BLaER1 treated with 17β-estradiol and CSF1 and Interleukin-3, amounts not matched to agents 10 nM and 100 nM (cell line): ENCODE data around the gene SERPINE1.
"Not testable (repeated sequence)": the region's sequence is repeated elsewhere in the genome, so short reads cannot be mapped to it uniquely, and the experiment has no call there.

ENCODE experiments used
- H3K27ac ChIP-seq, 11 experiments: shearing (Covaris generic); formaldehyde crosslinking; 2 replicates each; pipeline ENCODE4 v1.8.1; 2022
- H3K27me3 ChIP-seq, 11 experiments: shearing (Covaris generic); formaldehyde crosslinking; 2 replicates each; pipeline ENCODE4 v1.8.1; 2022
- H3K36me3 ChIP-seq, 11 experiments: shearing (Covaris generic); formaldehyde crosslinking; 2 replicates each; pipeline ENCODE4 v1.8.1; 2022
- H3K4me1 ChIP-seq, 10 experiments: shearing (Covaris generic); formaldehyde crosslinking; 2 replicates each; pipeline ENCODE4 v1.8.1; 2022
- H3K4me2 ChIP-seq, 11 experiments: shearing (Covaris generic); formaldehyde crosslinking; 2 replicates each; pipeline ENCODE4 v1.8.1; 2022
- H3K4me3 ChIP-seq, 10 experiments: shearing (Covaris generic); formaldehyde crosslinking; 2 replicates each; pipeline ENCODE4 v1.8.1; 2022
- H3K9ac ChIP-seq, 11 experiments: shearing (Covaris generic); formaldehyde crosslinking; 2 replicates each; pipeline ENCODE4 v1.8.1; 2022
- H3K9me3 ChIP-seq, 11 experiments: shearing (Covaris generic); formaldehyde crosslinking; replicated peaks in 1 of 11; 2 replicates each; pipeline ENCODE4 v1.8.1; 2022
- H4K20me1 ChIP-seq, 11 experiments: shearing (Covaris generic); formaldehyde crosslinking; 2 replicates each; pipeline ENCODE4 v1.8.1; 2022
- Cebpa-rat ChIP-seq, 11 experiments: shearing (Covaris generic); IDR thresholded peaks; 2 replicates each; pipeline ENCODE4 v1.8.1; 2022

SERPINE1 gene

GRCh38 chr7:101088858-101089529 lies 37.9 kb upstream of the SERPINE1 start:
- peak overlapping the region in 2 of 11 experiments; percentile 7 to 11; a peak in 3 of 22 replicates for H3K4me2 ChIP-seq
- no peak overlapping the region for H3K4me3 ChIP-seq
- no peak overlapping the region; a peak in 1 of 22 replicates for H3K27ac ChIP-seq
- H4K20me1 ChIP-seq = peaks cover 33 to 64% (median 49%) of the 10 kb centered on the region in 11 experiments; a peak in 21 of 22 replicates
- peaks cover 0 to 28% (median 14%) of the 10 kb centered on the region in 11 experiments; a peak in 11 of 22 replicates for H3K9me3 ChIP-seq
- 0 out of 22 replicates have a peak overlapping the region, but pooled peaks of 1 of the 11 experiments have one; percentile 15 for H3K9ac ChIP-seq
- H3K36me3 ChIP-seq = peaks cover 37 to 63% (median 52%) of the 10 kb centered on the region in 11 experiments
- no peaks in the 10 kb centered on the region for H3K27me3 ChIP-seq
- peaks cover 24 to 44% (median 34%) of the 10 kb centered on the region in 10 experiments for H3K4me1 ChIP-seq
- no peak for TF ChIP-seq Cebpa-rat (IDR thresholded peaks at IDR 0.05)

DNA sequence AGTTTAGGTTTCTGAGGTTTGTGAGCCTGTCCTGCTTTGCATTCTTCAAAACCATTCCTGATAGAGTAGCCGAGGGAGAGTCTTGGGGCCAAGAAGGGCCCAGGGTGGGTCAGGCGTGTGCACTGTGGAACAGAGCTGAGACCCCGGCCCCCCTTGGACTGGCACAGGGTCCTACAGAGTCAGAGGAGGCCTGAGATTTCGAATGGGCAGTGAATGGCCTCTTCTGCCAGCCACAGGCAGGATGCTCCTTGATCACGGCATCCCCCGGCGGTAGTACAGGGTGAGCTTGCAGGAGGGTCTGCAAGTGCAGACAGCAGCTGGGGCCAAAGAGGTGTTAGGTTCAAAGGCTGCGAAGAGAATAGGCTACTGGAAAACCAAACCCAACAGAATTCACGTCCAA lies 37.0 kb upstream of the SERPINE1 start:
- Histone ChIP-seq H3K36me3 (peaks cover 37 to 63% (median 52%) of the 10 kb centered on the region in 11 experiments), H3K4me1 (peaks cover 18 to 38% (median 28%) of the 10 kb centered on the region in 10 experiments), H3K27me3 (no peaks in the 10 kb centered on the region), H3K4me3 (no peak overlapping the region), H3K27ac (no peak overlapping the region), H3K4me2 (no peak overlapping the region), H3K9ac (no peak overlapping the region), H3K9me3 (peaks cover 0 to 28% (median 14%) of the 10 kb centered on the region in 11 experiments; a peak in 11 of 22 replicates), H4K20me1 (peaks cover 41 to 73% (median 55%) of the 10 kb centered on the region in 11 experiments; a peak in 21 of 22 replicates)
- TF ChIP-seq Cebpa-rat (IDR thresholded peaks at IDR 0.05) = no peak

DNA sequence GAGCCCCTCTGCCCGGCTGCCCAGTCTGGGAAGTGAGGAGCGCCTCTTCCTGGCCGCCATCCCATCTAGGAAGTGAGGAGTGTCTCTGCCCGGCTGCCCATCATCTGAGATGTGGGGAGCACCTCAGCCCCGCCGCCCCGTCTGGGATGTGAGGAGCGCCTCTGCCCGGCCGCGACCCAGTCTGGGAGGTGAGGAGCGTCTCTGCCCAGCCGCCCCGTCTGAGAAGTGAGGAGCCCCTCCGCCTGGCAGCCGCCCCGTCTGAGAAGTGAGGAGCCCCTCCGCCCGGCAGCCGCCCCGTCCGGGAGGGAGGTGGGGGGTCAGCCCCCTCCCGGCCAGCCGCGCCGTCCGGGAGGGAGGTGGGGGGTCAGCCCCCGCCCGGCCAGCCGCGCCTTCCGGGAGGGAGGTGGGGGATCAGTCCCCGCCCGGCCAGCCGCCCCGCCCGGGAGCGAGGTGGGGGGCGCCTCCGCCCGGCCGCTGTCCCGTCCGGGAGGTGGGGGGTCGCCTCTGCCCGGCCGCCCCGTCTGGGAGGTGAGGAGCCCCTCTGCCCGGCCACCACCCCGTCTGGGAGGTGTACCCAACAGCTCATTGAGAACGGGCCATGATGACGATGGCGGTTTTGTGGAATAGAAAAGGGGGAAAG lies 34.5 kb upstream of the SERPINE1 start:
- H3K27ac ChIP-seq, H3K4me3 ChIP-seq, H3K27me3 ChIP-seq, H3K4me2 ChIP-seq, H3K9ac ChIP-seq: not testable (repeated sequence)
- H4K20me1 ChIP-seq = peaks cover 47 to 80% (median 68%) of the 10 kb centered on the region in 11 experiments; a peak in 21 of 22 replicates
- H3K9me3 ChIP-seq = peaks cover 0 to 28% (median 14%) of the 10 kb centered on the region in 11 experiments; a peak in 11 of 22 replicates
- H3K4me1 ChIP-seq = peaks cover 0 to 20% (median 10%) of the 10 kb centered on the region in 10 experiments; a peak in 12 of 20 replicates
- peaks cover 32 to 54% (median 43%) of the 10 kb centered on the region in 11 experiments for H3K36me3 ChIP-seq

- no peak overlapping the region for H3K4me2 ChIP-seq
- peaks cover 17 to 39% (median 28%) of the 10 kb centered on the region in 11 experiments for H3K36me3 ChIP-seq
- peaks cover 0 to under 1% (median 0%) of the 10 kb centered on the region in 11 experiments; a peak in 1 of 22 replicates for H3K27me3 ChIP-seq
- H3K9me3 ChIP-seq = peaks cover 0 to 20% (median 14%) of the 10 kb centered on the region in 11 experiments; a peak in 11 of 22 replicates
- H3K9ac ChIP-seq = no peak overlapping the region
- no peak overlapping the region for H3K4me3 ChIP-seq
- TF ChIP-seq Cebpa-rat (IDR thresholded peaks at IDR 0.05) = no peak
- no peak overlapping the region for H3K27ac ChIP-seq
- peaks cover 34 to 67% (median 57%) of the 10 kb centered on the region in 11 experiments; a peak in 21 of 22 replicates for H4K20me1 ChIP-seq
- H3K4me1 ChIP-seq = peaks cover 0 to 12% (median 5%) of the 10 kb centered on the region in 10 experiments; a peak in 14 of 20 replicates
Measured at GRCh38 chr7:101093906-101094305, 33.0 kb upstream of the SERPINE1 start.

GRCh38 chr7:101094376-101094775 lies 32.5 kb upstream of the SERPINE1 start:
- no peak overlapping the region for H3K4me2 ChIP-seq
- H3K36me3 ChIP-seq = peaks cover 12 to 34% (median 23%) of the 10 kb centered on the region in 11 experiments
- no peak overlapping the region for H3K9ac ChIP-seq
- peaks cover 29 to 62% (median 53%) of the 10 kb centered on the region in 11 experiments; a peak in 18 of 22 replicates for H4K20me1 ChIP-seq
- no peak overlapping the region for H3K27ac ChIP-seq
- no peak overlapping the region for H3K4me3 ChIP-seq
- H3K4me1 ChIP-seq = peaks cover 3 to 12% (median 6%) of the 10 kb centered on the region in 10 experiments; a peak in 18 of 20 replicates
- H3K9me3 ChIP-seq = peaks cover 0 to 18% (median 14%) of the 10 kb centered on the region in 11 experiments; a peak in 11 of 22 replicates
- no peak for TF ChIP-seq Cebpa-rat (IDR thresholded peaks at IDR 0.05)
- H3K27me3 ChIP-seq = peaks cover 0 to 5% (median 0%) of the 10 kb centered on the region in 11 experiments; a peak in 1 of 22 replicates

DNA sequence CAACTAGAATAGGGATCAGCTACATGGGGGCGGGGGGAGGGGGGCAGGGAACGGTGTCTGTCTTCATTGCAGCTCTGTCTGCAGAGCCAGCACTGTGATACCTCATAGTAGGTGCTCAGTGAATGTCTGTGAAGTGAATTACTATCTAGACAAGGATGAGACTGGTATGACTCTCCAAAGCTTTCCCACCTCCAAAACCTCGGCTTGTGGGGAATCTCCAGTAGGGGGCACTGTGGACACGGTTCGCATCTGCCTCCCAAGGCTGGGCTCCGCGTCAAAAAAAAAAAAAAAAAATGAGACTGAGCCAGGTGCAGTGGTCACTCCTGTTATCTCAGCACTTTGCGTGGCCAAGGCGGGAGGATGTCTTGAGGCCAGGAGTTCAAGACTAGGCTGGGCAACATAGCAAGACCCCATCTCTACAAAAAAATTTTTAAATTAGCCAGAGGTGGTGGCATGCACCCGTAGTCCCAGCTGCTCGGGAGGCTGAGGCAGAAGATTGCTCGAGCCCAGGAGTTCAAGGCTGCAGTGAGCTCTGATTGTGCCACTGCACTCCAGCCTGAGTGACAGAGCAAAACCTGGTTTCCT lies 32.0 kb upstream of the SERPINE1 start:
- H3K9me3 ChIP-seq = peaks cover 0 to 15% (median 11%) of the 10 kb centered on the region in 11 experiments; a peak in 11 of 22 replicates
- H3K4me3 ChIP-seq = no peak overlapping the region
- H3K4me1 ChIP-seq = peaks cover 8 to 16% (median 11%) of the 10 kb centered on the region in 10 experiments; a peak in 19 of 20 replicates
- no peak overlapping the region for H3K4me2 ChIP-seq
- no peak overlapping the region for H3K27ac ChIP-seq
- peaks cover 24 to 57% (median 48%) of the 10 kb centered on the region in 11 experiments; a peak in 16 of 22 replicates for H4K20me1 ChIP-seq
- H3K27me3 ChIP-seq = peaks cover 0 to 6% (median 0%) of the 10 kb centered on the region in 11 experiments; a peak in 1 of 22 replicates
- H3K9ac ChIP-seq = no peak overlapping the region
- TF ChIP-seq Cebpa-rat (IDR thresholded peaks at IDR 0.05) = no peak
- peaks cover 7 to 29% (median 18%) of the 10 kb centered on the region in 11 experiments for H3K36me3 ChIP-seq

DNA sequence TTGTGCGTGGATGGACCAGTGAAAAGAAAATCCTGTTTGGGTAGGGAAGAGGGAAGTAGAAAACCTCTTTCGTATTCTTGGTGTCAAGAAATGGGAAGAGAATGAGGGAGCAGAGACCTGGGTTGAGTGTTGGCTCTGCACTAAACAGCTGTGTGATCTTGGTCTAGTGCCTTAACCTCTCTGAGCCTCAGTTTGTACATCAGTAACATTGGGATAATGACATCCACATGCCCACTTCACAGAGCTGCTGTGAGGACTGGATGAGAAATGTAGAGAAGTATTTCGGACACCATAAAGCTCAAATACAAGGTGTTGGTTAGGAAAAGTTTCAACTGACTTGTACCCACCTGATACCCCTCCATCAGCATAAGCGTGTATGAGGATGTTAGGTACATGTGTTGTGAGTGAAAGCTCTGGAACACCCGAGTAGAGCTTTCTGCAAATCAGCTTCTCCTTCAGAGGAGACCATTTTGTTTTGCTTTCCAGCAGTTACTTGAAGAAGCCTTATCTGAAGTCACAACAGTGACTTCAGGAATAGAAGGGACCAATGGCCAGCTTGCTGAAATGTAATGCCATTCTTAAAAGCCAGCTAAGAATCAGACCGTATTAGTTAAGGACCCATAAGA lies 30.5 kb upstream of the SERPINE1 start:
- H3K36me3 ChIP-seq = peaks cover 0 to 13% (median 2%) of the 10 kb centered on the region in 11 experiments; a peak in 18 of 22 replicates
- H3K9ac ChIP-seq = no peak overlapping the region
- H3K4me1 ChIP-seq = peaks cover 10 to 28% (median 21%) of the 10 kb centered on the region in 10 experiments; a peak in 19 of 20 replicates
- H4K20me1 ChIP-seq = peaks cover 14 to 42% (median 33%) of the 10 kb centered on the region in 11 experiments; a peak in 15 of 22 replicates
- no peak for TF ChIP-seq Cebpa-rat (IDR thresholded peaks at IDR 0.05)
- no peak overlapping the region for H3K27ac ChIP-seq
- no peak overlapping the region for H3K4me2 ChIP-seq
- H3K4me3 ChIP-seq = no peak overlapping the region
- peaks cover 0 to 2% (median 0%) of the 10 kb centered on the region in 11 experiments; a peak in 6 of 22 replicates for H3K9me3 ChIP-seq
- H3K27me3 ChIP-seq = peaks cover 0 to 6% (median 0%) of the 10 kb centered on the region in 11 experiments; a peak in 3 of 22 replicates

GRCh38 chr7:101096957-101097347 lies 30.0 kb upstream of the SERPINE1 start:
- H3K9ac ChIP-seq = no peak overlapping the region

More at GRCh38 chr7:101096957-101097347, 30.0 kb upstream of the SERPINE1 start:
- H3K4me2 ChIP-seq = no peak overlapping the region
- no peak overlapping the region for H3K27ac ChIP-seq
- H3K4me3 ChIP-seq = no peak overlapping the region
- no peaks in the 10 kb centered on the region for H3K9me3 ChIP-seq
- H3K27me3 ChIP-seq = peaks cover 0 to 6% (median 0%) of the 10 kb centered on the region in 11 experiments; a peak in 3 of 22 replicates
- TF ChIP-seq Cebpa-rat (IDR thresholded peaks at IDR 0.05) = no peak
- H3K4me1 ChIP-seq = peaks cover 10 to 28% (median 21%) of the 10 kb centered on the region in 10 experiments; a peak in 19 of 20 replicates
- H4K20me1 ChIP-seq = peaks cover 14 to 42% (median 33%) of the 10 kb centered on the region in 11 experiments; a peak in 15 of 22 replicates
- H3K36me3 ChIP-seq = peaks cover 0 to 9% (median 0%) of the 10 kb centered on the region in 11 experiments; a peak in 4 of 22 replicates
